RWPE2 (cell line): Measurements from ENCODE around the gene PRMT2.

Experiments
- ATAC-seq: fragments of 200-7000 bp; cut with Tn5 transposase; 3 replicates; pipeline ENCODE4 v1.9.1; 2021; ENCODE audit warnings: low read depth
- DNase-seq: peaks from one replicate; pipeline ENCODE4 v3.0.0-alpha.2; 2020; ENCODE audit warnings: low spot score
- H3K27ac ChIP-seq: fragments of 450-650 bp; 2 replicates; pipeline ENCODE4 v1.5.1; 2017; ENCODE audit warnings: mild to moderate bottlenecking; ENCODE audit not compliant: poor library complexity, severe bottlenecking
- H3K27me3 ChIP-seq: fragments of 250-450 bp; sonication (Bioruptor Pico); 2 replicates; pipeline ENCODE4 v1.5.1; 2021; ENCODE audit warnings: mild to moderate bottlenecking, moderate library complexity; ENCODE audit not compliant: insufficient read depth, poor library complexity, severe bottlenecking
- H3K36me3 ChIP-seq: fragments of 250-450 bp; sonication (Bioruptor Pico); 2 replicates; pipeline ENCODE4 v1.5.1; 2020; ENCODE audit warnings: low read depth, mild to moderate bottlenecking, moderate library complexity
- H3K4me1 ChIP-seq: fragments of 250-450 bp; sonication (Bioruptor Pico); 2 replicates; pipeline ENCODE4 v1.5.1; 2021; ENCODE audit warnings: mild to moderate bottlenecking, moderate library complexity; ENCODE audit not compliant: insufficient read depth, poor library complexity, severe bottlenecking
- H3K4me3 ChIP-seq: fragments of 250-450 bp; sonication (Bioruptor Pico); 2 replicates; pipeline ENCODE4 v1.5.1; 2021; ENCODE audit warnings: mild to moderate bottlenecking, moderate library complexity; ENCODE audit not compliant: severe bottlenecking
- H3K9me3 ChIP-seq: fragments of 250-450 bp; sonication (Bioruptor Pico); 2 replicates; pipeline ENCODE4 v1.5.1; 2021; ENCODE audit warnings: mild to moderate bottlenecking, moderate library complexity; ENCODE audit not compliant: severe bottlenecking
- TF ChIP-seq, protein P1 (sequence below): fragments of 450-650 bp; IDR thresholded peaks from one replicate; pipeline ENCODE4 v1.5.1; 2017; ENCODE audit warnings: mild to moderate bottlenecking, moderate library complexity; ENCODE audit not compliant: poor library complexity, severe bottlenecking

Gene PRMT2

DNA sequence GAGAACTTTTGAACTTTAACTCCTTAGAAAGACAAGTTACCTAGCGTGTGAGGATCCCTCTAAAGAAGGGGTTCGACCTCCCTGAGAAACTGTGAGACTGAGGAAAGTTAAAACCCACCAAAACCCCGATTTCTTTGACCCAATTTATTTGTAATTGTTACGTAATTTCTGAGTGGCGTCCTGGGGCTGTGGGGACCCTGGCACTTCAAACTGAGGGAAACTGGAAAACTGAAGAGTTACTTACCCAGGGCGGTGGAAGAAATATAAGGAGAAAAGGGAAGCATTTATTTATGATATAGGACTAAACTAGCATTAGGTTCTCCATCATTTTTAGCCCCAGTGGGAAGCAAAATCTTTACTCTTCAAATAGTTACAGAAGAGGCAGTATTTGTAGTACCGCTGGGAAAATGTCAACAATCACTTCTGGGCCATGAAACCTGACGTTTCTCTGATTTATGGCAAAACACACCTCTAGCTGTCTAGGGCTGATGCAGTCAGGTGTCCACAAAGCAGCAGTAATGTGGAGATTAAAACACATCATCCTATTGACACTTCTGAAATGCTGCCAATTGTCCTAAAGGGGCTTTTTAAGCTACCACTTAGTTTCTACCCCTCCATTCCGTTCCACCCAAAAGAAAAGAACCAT lies 31.0 kb upstream of the PRMT2 start:
- Histone ChIP-seq H3K36me3 (no peaks in the 10 kb centered on the region), H3K4me1 (no peaks in the 10 kb centered on the region), H3K4me3 (no peak overlapping the region), H3K27ac (no peak overlapping the region), H3K27me3 (no peaks in the 10 kb centered on the region), H3K9me3 (no peaks in the 10 kb centered on the region)
- ATAC-seq (no peak), DNase-seq (no peak)
- TF ChIP-seq, protein P1, sequence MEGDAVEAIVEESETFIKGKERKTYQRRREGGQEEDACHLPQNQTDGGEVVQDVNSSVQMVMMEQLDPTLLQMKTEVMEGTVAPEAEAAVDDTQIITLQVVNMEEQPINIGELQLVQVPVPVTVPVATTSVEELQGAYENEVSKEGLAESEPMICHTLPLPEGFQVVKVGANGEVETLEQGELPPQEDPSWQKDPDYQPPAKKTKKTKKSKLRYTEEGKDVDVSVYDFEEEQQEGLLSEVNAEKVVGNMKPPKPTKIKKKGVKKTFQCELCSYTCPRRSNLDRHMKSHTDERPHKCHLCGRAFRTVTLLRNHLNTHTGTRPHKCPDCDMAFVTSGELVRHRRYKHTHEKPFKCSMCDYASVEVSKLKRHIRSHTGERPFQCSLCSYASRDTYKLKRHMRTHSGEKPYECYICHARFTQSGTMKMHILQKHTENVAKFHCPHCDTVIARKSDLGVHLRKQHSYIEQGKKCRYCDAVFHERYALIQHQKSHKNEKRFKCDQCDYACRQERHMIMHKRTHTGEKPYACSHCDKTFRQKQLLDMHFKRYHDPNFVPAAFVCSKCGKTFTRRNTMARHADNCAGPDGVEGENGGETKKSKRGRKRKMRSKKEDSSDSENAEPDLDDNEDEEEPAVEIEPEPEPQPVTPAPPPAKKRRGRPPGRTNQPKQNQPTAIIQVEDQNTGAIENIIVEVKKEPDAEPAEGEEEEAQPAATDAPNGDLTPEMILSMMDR: no peak

DNA sequence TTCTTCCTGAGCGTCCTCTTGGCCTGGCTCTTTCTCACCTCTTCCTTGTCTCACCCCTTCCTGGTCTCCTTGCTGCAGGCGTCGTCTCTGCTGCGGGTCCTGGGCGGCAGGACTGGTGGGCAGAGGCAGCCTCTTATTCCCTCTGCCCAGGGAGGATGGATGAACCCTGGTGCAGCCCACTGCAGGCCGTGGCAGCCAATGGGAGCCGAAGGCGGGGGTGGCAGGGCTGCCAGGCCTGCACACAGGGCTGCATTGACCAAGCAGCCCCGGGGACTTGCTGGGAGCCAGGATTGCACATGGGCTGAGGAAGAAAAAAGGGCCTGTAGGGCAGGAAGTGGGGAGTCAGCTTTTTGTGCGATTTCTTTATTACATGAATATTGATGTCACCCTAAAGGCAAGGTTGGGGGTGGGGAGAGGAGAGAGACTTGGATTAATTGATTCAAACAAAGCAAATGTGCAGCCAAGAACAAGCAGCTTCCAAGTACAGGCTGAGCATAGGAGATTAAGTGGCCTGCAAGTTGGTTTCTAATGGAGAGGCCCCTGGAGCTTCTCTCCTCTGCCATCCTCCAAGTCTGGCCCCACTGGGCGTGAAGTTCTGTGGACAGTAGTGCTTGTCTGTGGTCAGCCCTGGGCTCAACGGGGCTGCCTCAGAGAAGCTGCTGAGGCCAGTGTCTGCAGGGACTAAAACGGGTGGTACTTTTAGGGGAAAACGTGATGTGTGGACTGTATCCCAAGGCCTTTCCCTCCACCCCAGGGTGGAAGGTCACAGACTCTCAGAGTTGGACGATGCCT lies 30.3 kb upstream of the PRMT2 start, which contains the start of gene S100B:
S100B (minus strand) TSS at position 108 of the 792 bp plus-strand sequence. CDS start 2,667 bp downstream, outside the sequence.
- Histone ChIP-seq H3K36me3 (no peaks in the 10 kb centered on the region), H3K4me1 (no peaks in the 10 kb centered on the region), H3K27ac (no peak within 1 kb of the TSS), H3K27me3 (no peaks in the 10 kb centered on the region), H3K9me3 (no peaks in the 10 kb centered on the region), H3K4me3 (no peak within 1 kb of the TSS)
- DNase-seq (no peak), ATAC-seq (no peak; the same call in 2 of the 3 replicates)
- TF ChIP-seq, protein P1: no peak

- no peaks in the 10 kb centered on the region for H3K36me3 ChIP-seq
- no peak overlapping the region for H3K27ac ChIP-seq
- DNase-seq: no peak
- H3K4me3 ChIP-seq: no peak overlapping the region
- no peaks in the 10 kb centered on the region for H3K9me3 ChIP-seq
- TF ChIP-seq, protein P1: no peak
- no peak for ATAC-seq
- H3K27me3 ChIP-seq: no peaks in the 10 kb centered on the region
- H3K4me1 ChIP-seq: no peaks in the 10 kb centered on the region
These were observed 29.6 kb upstream of the PRMT2 start for GRCh38 chr21:46605767-46606426.

DNA sequence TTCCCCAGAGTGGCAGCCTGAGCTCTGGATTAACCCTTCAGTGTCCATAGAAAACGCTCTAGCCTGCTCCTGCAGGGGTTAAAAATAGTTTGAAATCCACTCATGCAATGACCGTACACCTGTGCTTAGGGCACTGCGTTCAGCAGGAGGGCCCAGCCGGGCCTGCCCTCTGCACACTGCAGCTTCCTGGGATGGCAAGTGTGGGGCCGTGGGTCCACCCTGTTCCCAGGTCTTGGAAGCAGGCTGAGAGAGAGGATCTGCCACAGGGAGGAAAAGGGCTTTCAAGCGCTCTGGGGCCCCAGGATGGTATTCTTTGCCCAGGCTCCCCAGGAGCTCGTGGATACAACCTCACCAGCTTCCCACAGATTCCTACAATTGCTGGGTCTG lies 29.1 kb upstream of the PRMT2 start:
- Histone ChIP-seq H3K9me3 (no peaks in the 10 kb centered on the region), H3K27ac (no peak overlapping the region), H3K36me3 (no peaks in the 10 kb centered on the region), H3K4me3 (no peak overlapping the region), H3K4me1 (no peaks in the 10 kb centered on the region), H3K27me3 (no peaks in the 10 kb centered on the region)
- TF ChIP-seq, protein P1: no peak
- ATAC-seq: no peak
- DNase-seq: no peak
